Measurements from ENCODE around the gene ISG15. TPM values are rescaled to one million over a fixed set of nuclear protein-coding genes. Genes with fewer than 3 reads are reported as not detected.

The ISG15 gene
- total and polyA plus RNA-seq, 12 donors, result 1.7 to 308 (median 24.3) TPM

DNA sequence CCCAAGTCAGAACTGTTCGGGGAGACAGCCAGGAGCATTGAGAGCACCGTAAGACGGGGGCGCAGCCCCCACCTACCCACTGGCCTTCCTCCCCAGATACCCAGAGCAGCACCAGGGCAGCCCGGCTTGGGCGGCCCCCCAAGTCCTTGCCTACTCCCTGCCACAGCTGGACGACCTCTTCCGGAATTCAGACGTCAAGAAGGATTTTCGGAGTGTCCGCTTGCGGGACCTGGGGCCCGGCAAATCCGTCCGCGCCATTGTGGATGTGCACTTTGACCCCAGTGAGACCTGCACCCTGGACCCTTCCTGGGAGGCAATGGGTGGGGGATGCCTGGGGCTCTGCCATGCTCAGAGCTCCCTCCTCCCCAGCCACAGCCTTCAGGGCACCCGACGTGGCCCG is 34.1 kb downstream of the ISG15 start:
- intact Hi-C loops (cut with DNase I), result no loop called here
- no peaks in the 10 kb centered on the region for H3K27me3 ChIP-seq
- DNase-seq, result no peak
- H3K9me3 ChIP-seq (replicated peaks in 1 of 3), result no peaks in the 10 kb centered on the region
- H3K36me3 ChIP-seq (replicated peaks in 1 of 2), result no peaks in the 10 kb centered on the region
- TF ChIP-seq CTCF (IDR thresholded peaks at IDR 0.05) (no peak), POLR2A (IDR thresholded peaks at IDR 0.05) (no peak)
- no peak overlapping the region for H3K27ac ChIP-seq
- no peaks in the 10 kb centered on the region for H3K4me1 ChIP-seq (replicated peaks in 1 of 2)
- WGBS, 4 donors, result 90 to 94% (median 92%) methylated on average over 11 to 19 of the region's 19 CpGs; no CpG with 5 or more reads in 1 of the 4 donors
- no peak overlapping the region for H3K4me3 ChIP-seq

DNA sequence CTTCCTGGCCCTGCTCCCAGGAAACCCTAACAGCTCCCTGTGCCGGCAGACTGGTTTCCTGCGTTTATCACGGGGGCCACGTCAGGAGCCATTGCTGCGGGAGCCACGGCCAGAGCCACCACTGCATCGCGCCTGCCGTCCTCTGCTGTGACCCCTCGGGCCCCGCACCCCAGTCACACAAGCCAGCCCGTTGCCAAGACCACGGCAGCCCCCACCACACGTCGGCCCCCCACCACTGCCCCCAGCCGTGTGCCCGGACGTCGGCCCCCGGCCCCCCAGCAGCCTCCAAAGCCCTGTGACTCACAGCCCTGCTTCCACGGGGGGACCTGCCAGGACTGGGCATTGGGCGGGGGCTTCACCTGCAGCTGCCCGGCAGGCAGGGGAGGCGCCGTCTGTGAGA is 34.7 kb downstream of the ISG15 start:
- TF ChIP-seq CTCF (IDR thresholded peaks at IDR 0.05) (no peak), POLR2A (IDR thresholded peaks at IDR 0.05) (no peak)
- WGBS, 4 donors, result 81 to 90% (median 86%) methylated on average over 2 to 25 of the region's 25 CpGs
- Histone ChIP-seq H3K9me3 (replicated peaks in 1 of 3) (no peaks in the 10 kb centered on the region), H3K36me3 (replicated peaks in 1 of 2) (no peaks in the 10 kb centered on the region), H3K4me1 (replicated peaks in 1 of 2) (no peaks in the 10 kb centered on the region), H3K27ac (no peak overlapping the region), H3K27me3 (no peaks in the 10 kb centered on the region), H3K4me3 (no peak overlapping the region)
- intact Hi-C loops (cut with DNase I), result no loop called here
- no peak for DNase-seq

- WGBS, 4 donors, result 80 to 89% (median 85%) methylated on average over 11 to 25 of the region's 28 CpGs
- Histone ChIP-seq H3K4me1 (replicated peaks in 1 of 2) (no peaks in the 10 kb centered on the region), H3K27me3 (no peaks in the 10 kb centered on the region), H3K27ac (no peak overlapping the region), H3K36me3 (replicated peaks in 1 of 2) (no peaks in the 10 kb centered on the region), H3K4me3 (no peak overlapping the region), H3K9me3 (replicated peaks in 1 of 3) (no peaks in the 10 kb centered on the region)
- no peak for DNase-seq
- intact Hi-C loops (cut with DNase I), result no loop called here
- TF ChIP-seq POLR2A (IDR thresholded peaks at IDR 0.05) (no peak), CTCF (IDR thresholded peaks at IDR 0.05) (no peak)
Measured at GRCh38 chr1:1048765-1049164, 35.5 kb downstream of the ISG15 start.

DNA sequence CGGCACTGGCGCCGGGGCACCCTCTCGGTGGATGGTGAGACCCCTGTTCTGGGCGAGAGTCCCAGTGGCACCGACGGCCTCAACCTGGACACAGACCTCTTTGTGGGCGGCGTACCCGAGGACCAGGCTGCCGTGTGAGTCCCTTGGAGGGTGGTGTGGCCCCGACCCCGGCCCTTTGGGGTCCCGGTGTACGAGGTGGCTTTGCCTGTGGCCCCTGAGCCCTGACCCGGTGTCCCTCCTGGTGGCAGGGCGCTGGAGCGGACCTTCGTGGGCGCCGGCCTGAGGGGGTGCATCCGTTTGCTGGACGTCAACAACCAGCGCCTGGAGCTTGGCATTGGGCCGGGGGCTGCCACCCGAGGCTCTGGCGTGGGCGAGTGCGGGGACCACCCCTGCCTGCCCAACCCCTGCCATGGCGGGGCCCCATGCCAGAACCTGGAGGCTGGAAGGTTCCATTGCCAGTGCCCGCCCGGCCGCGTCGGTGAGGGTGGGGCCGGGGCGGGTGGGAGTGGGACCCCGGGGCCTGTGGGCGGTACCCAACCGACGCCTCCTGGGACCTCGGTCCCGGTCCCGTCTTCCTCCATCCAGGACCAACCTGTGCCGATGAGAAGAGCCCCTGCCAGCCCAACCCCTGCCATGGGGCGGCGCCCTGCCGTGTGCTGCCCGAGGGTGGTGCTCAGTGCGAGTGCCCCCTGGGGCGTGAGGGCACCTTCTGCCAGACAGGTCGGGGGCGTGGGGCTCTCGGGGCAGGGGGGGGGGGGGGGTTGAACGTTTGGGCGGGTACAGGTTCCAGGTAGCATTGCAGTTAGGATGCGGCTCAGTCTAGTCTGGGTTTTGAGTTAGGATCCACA is 36.2 kb downstream of the ISG15 start:
- no peaks in the 10 kb centered on the region for H3K36me3 ChIP-seq (replicated peaks in 1 of 2)

More for the DNA sequence above, 36.2 kb downstream of the ISG15 start:
- H3K4me3 ChIP-seq, result no peak overlapping the region
- no peaks in the 10 kb centered on the region for H3K4me1 ChIP-seq (replicated peaks in 1 of 2)
- intact Hi-C loops (cut with DNase I), result no loop called here
- H3K9me3 ChIP-seq (replicated peaks in 1 of 3), result no peaks in the 10 kb centered on the region
- TF ChIP-seq POLR2A (IDR thresholded peaks at IDR 0.05) (no peak), CTCF (IDR thresholded peaks at IDR 0.05) (no peak)
- 72 to 89% (median 85%) methylated on average over 5 to 57 of the region's 57 CpGs for WGBS, 4 donors
- H3K27me3 ChIP-seq, result no peaks in the 10 kb centered on the region
- no peak for DNase-seq
- H3K27ac ChIP-seq, result no peak overlapping the region
